Activated naive CD4-positive, alpha-beta T cell treated with Interleukin-2 at 50 U/mL for 16 hours (primary cell): ENCODE data around the gene CTLA4.

Source experiments
- DNase-seq: peaks from one replicate; pipeline ENCODE4 v3.0.0-alpha.2; 2020

The CTLA4 gene

DNA sequence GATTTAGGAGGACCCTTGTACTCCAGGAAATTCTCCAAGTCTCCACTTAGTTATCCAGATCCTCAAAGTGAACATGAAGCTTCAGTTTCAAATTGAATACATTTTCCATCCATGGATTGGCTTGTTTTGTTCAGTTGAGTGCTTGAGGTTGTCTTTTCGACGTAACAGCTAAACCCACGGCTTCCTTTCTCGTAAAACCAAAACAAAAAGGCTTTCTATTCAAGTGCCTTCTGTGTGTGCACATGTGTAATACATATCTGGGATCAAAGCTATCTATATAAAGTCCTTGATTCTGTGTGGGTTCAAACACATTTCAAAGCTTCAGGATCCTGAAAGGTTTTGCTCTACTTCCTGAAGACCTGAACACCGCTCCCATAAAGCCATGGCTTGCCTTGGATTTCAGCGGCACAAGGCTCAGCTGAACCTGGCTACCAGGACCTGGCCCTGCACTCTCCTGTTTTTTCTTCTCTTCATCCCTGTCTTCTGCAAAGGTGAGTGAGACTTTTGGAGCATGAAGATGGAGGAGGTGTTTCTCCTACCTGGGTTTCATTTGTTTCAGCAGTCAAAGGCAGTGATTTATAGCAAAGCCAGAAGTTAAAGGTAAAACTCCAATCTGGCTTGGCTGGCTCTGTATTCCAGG is at the start of gene CTLA4:
TSS of gene CTLA4 (plus strand) at position 211 of the 640 bp plus-strand sequence. CDS start at position 383, 172 bp downstream.
- peak; percentile 28 for DNase-seq

DNA sequence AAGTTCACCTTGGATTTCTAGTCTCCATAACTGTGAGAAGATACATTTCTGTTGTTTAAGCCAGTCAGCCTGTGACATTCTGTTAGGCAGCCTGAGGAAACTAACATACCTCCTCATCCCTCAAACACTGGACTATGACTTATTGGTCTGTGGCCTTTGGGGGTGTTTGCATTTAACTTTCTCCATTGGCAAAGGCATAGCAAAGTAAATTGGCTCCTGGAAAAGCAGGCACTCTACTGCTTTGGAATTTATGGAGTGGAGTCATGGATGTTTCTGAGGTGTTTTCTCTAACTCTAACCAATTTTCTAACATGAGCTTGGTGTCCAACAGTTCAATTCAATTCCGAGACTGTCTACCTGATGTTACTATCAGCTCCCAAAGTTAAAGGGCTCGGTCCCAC is 48.9 kb upstream of the CTLA4 start:
- no peak for DNase-seq

DNA sequence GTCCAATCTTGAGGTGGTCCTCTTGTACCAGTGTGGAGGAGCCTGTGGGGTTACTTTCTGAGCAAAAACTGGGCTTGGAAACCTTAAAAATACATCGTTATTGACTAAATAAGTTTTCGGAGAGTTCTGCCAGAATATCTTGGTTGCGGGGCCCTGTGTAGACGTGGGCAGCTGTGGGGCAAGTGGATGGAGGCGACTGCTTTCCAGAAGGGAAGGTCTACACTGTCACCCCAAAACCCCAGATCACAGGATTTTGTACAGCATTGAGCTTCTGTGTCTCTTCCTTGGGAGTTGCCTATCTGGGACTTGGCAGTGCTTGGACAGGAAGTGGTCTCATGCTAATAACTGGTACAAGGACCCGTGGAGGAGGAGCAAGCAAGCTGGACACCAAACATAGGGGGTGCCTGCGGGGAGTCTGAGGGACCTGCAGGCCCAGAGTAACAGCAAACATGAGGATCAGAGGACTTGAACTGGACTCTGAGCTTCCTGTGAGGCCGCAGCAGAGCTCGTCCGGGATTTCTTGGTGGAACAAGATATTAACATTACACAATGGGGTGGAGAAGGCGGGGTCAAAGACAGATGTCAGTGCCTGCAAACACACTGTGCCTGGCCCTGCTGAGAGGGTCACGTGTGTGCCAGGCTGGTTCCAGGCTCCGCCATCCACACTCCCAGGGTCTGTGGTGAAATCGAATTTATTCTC is 48.0 kb upstream of the CTLA4 start:
- no peak for DNase-seq

DNA sequence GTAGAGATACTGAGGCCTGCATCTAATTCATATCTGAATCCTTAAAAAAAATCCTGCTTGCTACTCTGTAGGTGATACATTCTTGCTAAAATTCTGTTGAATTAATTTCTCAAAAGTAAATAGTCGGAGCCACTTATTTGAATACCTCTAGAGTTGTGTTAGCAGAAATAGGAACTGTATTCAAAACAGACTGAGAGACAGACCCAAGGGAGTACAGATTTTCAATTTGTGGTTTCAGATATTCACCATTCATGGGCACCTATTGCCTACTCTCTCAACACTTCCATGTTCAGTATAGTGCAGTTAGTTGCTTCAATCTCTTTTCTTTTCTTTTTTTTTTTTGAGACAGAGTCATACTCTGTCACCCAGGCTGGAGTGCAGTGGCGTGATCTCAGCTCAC is 46.6 kb upstream of the CTLA4 start:
- DNase-seq = no peak

DNA sequence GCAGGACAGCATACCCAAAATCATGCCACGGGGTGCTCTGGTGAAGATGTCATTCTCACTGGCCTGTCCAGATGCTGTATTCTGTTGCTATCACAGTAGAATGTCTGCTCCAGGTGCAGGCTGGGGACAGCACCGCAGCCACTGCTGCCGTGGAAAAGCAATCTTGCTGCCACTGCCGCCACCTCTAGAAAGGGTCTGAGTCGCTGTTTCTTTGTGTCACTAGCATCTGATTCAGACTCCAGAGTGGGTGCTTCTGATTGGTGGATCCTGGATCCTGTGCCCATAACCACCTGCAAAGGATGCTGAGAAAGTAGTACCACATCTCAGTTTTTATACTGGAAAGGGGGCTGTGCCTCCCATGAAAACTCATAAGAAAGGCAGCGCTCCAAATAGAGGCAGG is 45.3 kb upstream of the CTLA4 start:
- no peak for DNase-seq

DNA sequence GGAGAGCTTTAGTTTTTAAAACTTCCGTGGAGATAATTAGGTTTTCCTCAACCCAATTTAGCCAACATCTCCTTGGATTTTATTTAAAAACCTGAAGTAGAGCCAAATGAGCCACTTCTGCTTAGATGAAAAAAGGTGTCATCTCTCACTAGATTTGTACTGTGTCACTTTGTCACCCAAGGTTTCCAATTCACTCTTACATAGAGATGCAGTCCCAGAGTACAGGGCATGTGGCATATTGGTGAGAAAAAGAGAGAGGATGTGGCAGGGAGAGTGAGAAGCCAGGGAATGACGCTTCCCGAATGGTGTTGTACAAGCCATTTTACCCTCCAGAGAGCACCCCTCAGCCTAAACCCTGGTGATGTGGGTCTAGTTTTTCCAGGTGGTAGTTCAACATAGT is 44.4 kb upstream of the CTLA4 start:
- no peak for DNase-seq

DNA sequence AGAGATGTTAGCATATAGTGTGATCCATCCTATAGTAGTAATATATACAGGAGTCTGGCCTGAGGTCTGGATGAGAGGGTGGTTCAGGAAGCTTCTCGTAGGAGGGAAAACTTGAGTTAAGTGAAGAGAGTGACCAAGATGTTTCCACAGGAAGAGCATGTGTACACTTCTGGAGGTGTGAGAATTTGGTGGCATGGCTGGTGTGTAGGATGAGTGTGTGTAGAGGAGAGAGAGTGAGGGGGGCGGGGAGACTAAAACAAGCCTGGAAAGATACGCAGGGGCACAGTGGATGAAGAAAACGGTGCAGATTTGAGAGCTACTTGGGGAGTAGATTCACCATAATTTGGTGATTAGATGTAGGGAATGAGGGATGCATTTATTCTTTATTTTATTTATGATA is 43.5 kb upstream of the CTLA4 start:
- DNase-seq = no peak

DNA sequence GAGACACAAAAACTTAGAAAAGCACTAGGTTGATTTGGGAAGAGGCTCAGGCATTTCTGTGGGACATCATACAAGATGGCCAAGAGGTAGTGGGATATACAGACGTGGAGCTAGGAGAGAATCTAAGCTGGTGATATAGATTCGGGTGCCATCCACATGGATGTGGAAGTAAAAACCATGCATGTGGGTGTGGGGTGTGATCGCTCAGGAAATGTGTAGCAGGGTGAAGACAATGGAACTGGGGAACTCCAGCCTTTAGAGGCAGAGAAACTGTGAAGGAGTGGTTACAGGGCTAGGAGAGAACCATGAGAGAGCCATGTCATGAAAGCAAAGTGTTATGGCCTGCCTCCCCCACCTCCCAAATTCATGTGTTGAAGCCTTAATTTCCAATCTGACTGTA is 43.0 kb upstream of the CTLA4 start:
- DNase-seq = no peak

DNA sequence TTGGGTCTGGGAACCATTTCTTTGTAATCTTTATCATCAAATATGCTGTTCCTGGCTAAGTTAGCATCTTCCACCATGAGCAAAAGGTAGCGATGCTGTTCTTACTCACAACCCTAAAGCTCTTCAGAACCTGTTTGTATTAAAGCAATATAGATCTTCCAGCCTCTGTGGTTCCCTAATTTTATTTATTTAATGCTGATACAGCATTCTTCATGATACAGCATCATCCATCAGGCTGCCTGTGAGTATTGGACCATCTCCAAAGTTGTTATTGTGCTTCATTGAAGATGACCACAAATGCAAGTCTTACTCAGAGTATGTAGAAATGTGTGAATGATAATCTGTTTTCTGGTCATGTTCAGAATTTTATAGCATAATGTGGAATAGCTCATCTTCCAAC is 40.9 kb upstream of the CTLA4 start:
- no peak for DNase-seq

DNA sequence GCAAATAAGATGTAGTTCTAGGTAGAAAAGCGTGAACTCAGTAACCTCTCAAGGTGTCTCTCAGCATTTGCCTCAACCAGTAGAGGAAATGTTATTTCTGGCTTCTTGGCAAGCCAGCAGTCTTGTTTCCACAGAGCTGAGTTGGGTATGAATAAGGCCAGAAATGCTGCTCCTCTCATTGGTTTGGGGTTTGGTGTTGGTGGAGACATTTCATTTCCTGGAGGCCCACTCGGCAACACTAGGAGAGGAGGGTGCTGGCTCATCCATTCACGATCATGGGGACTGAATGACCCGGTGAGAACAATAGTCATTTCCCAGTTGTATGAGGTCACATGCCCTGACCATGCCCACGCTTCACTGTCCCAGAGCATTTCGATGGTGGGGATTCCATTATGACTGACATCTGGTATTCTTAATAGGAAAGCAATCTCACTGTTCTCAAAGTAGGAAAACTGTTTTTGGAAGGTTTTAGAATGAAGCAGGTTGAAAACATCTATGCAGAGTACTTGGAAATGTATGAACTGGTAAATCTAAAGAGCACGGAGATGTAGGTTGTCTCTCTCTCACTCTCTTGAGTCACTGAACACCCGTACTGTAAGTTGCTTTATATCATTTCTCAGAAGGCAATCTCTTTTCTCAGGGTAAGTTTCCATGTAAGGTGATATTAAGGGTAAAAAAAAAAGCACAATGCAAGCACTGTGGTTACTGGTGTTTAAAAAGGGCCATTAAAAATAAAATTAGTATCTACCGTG is 37.1 kb upstream of the CTLA4 start:
- DNase-seq = peak; percentile 70

DNA sequence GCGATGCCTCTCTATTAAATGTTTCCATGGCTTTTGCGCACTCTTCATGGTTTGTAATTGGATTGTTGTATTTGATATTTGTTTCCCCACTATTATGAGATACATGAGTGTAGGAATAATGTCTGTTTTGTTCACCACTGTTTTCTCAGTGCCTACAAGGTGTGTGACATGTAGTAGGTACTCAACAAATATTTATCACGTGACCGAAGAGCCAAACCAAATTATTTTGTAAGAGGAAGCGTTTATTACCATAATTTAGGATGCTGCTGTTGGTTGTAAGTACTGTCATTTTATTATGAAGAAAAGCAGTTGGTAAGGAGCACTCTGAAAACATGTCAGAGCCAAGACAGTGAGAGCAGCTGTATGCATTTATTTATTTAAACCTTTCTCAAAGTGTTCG is 32.2 kb upstream of the CTLA4 start:
- no peak for DNase-seq

DNA sequence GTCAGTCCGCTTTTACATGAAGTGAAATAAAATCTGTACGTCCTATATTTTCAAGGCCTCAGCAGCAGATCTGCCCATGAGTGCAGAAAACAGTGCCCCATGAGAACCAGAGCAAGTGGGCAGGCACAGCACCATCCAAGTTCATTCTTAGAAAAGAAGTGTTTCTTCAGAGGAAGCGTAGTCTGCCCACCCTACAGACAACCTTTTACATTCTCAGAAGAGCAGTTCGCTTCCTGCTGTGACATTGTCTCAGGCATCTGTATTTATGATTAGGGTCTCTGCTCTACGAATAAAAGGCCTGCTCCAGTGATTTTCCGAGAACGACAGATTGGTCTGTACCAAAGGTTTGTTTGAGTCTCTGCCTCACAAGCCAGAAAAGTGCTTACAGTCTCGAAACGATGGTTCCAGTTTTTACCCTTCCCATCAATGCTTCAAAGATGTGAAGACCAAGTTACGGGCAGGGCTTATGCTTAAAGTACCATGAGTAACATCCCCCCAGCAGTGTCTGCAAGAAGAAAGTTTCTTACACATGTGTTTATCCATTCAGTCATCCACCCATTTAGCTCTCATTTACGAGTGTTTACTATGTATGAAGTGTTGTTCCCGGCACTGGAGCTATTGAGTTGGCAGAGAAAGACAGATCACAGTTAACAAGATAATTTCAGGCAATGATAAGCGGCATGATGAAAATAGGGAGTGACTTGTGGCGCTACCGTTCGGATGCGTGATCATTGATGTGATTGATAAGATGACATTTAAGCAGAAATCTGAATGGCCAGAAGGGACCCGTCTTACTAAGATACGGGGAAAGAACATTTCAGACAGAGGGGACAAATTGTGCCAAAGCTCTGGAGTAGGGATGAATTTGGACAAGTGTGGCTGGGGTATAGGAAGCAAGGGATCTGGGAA is 31.4 kb upstream of the CTLA4 start:
- no peak for DNase-seq

DNA sequence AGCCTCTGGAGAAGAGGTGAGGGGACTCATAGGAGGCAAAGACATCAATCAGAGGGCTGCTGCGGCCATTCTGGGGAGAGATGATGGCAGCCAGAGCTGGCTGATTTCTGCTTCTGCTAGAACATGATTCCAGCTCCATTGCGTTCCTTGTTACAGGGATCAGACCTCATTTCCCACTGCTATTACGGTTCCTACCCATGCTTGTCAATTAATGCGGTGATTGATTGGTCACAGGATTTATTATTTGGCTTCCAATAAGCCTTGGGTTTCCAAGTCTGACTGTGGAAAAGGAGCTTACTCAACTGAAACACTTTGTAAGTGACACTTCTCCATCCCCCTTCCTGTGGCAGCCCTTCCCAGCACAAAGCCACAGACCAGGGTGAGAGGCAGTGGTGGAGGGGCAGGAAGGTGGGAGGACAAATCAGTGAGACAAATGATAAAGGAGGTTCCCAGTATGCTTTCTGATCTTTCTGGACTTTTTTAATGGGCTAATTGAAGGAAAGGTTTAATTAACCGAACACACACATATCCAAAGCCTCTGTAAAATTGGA is 26.8 kb upstream of the CTLA4 start:
- DNase-seq = no peak

DNA sequence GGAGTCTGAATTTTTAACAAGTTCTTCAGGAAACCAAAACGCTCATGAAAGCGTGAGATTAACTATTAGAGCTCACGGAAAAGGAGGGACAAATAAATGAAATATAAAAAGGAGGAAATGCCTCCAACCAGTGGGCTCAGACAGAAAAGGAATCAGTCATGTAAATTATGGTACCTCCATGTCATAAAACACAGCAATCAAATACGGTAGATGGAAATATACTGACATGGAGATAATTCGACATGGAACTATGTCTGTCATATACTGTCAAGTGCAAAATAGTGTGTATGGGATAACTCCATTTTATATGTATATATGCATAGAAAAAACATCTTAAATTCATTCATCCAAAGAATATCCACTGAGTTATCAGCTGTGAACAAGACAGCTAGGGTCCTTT is 25.9 kb upstream of the CTLA4 start:
- no peak for DNase-seq

DNA sequence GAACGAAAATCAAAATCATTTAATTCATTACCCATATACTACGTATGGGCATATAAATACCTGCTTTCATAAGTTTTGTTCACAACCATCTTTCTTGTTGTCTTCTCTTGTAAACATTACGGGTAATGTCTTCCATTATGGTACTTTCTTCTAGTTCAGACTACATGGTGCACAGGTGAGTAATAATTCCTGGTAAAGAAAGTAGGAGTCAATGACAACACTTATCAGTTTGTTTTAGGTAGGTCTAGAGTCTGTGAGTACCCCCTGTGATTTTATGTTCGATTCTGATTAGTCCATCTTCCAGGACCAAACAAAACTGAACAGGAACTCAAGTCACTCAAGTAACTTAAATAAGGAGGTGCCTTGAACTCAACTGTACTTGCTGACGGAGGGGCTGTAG is 25.2 kb upstream of the CTLA4 start:
- no peak for DNase-seq

DNA sequence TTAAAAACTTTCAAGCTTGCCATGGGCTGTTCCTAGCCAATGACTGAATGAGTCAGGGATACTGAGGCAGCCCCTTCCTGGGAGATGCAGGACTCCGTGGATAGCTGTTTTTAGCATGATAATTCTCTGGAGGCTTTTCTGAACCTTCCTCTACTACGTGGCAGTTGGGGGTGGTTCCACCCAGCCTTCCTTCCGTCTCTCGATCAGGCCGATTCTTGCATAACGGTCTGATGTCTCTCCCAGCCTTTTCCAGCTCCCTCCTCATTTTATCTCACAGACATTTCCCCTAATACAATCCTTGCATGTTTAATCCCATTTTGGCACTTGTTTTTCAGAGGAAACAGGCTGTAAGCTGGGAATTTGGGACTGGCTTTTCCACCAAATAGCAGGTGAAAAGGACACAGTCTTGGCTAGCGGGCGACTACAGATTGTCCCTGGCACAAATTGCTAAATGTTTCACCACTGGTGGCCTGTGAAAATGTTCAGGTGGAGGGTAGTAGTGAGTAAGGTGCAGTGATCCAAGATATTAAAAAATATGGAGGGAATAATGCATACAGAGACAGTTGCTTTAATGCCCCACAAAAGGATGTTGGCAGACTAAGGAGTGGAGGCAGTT is 21.0 kb upstream of the CTLA4 start:
- DNase-seq = no peak

DNA sequence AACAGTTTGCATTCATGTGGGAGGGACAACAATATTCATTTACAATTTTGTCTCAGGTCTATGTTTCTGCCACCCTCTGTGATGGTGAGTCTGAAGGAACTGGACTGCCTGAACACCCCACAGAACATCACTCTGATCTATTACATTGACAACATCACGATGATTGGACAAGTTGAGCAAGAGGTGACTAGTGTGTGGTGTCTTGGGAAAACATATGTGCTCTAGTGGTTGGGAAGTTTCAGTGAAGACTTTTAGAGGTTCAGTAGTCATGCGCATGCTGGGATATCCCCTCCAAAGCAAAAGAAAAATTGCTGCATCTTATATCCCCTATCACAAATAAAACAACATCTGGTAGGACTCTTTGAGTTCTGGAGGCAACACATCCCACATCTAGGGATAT is 18.6 kb upstream of the CTLA4 start:
- DNase-seq = no peak

DNA sequence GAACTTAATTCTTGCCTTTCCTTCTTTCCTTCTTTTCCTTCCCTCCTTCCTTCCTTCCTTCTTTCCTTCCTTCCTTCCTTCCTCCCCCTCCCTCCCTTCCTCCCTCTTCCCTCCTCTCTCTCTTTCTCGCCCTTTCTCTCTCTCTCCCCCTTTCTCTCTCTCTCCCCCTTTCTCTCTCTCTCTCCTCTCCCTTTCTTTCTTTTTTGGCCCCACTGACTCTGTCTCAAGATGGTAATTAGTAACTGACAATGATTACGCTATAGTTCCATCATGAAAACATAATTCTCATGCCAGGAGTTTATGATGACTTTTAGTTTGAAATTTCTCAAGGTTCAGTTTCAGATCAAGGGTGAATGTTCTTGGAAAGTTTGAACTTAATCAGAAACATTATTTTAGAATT is 14.8 kb upstream of the CTLA4 start:
- no peak for DNase-seq

DNA sequence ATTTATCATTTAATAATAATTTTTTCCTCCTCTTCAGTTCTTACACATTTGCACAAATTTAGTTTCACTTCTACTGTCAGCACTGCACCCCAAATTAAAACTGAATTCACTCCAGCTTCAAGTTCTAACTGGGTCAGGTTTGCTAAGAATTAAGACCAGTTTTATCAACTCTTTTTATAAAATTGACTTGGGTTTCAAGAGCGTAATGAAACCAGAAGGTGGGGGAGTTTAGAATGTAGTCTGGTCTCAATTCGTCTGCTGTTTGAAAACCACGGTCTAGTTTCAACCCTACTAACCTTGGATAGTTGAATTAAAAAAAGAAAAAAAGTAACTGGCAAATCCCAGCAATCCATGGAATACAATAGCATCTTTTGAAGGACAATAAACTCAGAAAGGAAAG is 14.3 kb upstream of the CTLA4 start:
- DNase-seq = no peak

DNA sequence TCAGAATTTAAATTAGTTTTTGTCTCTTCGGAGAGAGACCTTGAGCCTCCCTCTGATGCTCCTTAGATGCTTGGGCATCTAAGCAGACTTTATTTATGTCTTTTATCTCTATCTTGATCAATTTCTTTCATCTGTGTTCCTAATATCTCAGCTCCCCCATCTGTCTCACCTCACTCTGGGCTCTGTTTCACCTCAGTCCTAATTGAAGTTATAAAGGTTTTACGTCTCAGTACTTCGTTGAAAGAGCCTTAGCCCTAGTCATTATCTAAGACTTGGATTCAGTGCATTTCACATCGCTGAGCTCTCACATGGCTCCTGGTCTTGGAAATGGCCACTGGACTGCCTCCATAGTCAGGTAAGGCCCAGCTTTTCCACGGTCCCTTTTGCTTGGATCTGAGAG is 13.8 kb upstream of the CTLA4 start:
- no peak for DNase-seq

DNA sequence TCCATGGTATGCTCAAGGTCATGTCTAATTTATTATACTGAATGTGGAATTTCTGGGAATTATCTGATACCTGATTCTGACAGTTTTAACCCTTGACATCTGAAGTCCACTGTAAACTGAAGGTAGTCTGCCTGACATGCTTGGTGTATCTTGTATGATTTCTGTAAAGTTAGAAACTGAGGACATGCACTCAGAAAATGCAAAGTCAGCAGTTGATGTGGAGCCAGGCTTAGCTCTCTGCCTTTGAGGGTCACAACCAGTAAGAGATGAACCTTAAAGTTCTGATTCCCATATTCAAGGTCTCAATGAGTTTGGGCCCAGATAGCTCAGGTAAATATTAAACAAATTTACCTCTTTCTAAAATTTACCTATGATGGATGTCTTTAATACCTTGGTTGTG is 12.3 kb upstream of the CTLA4 start:
- DNase-seq = no peak

DNA sequence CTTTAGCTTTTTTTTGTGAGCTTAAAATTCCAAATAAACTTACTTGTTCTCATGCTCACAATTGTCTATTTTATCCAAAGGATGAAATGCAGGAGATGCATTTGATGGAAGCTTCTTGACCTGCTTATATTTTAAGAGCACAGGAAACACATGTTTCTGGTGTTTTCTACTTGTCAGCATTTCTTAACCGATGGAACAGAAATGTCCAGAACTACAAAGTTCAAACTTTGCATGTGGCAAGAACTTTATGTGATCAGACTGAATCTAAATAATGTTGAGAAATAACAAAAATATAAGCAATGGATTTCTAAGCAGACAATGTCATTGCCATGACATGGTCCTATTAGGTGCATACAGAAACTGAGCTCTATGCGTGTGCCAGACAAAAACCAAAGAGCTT is 9.9 kb upstream of the CTLA4 start:
- DNase-seq = no peak
